TTC549 (cell line): Measurements from ENCODE around the gene PCDH9.

Experiments
- FAIRE-seq: peaks from 2 replicates; lab custom pipeline; 2012; peaks lifted over from hg19 to GRCh38; lab: Jason Lieb, UNC

PCDH9 gene

DNA sequence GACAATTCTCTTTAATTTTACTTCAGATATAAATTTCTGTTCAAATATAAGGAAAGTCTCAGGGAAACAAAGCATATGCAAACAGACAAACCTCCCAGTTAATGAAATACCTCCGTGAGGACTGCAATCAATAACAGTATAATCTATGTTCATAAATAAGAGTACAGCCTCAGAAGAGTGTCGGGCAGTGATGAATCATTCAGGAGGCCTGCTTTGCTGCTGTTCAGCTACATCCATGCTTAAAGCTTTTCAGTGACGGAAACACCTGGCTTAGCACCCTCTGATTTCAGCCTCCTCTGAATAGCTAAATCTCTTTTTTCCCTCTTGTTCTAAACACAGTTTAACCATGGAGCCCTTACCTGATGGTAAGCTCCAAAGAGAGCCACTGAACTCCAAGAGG lies 69.0 kb downstream of the PCDH9 start:
- FAIRE-seq, result no peak

DNA sequence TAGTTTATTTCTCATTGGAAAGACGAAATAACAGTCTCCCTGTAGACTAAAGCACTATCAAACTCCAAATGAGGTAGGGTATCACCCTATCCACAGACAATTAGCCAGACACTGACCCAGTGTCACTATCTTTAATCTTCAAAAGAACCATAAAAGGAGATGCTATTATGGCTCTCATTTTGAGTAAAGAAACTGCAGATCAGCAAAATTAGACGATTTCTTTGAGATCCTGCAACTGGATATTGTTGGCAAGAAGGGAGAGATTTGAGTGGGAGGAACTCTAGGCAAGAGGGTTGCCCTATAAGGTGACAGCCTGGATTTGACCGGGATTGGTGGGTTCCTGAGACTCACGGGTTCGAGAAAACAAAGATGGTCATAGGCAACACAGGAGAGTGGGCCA lies 71.2 kb downstream of the PCDH9 start:
- no peak for FAIRE-seq

DNA sequence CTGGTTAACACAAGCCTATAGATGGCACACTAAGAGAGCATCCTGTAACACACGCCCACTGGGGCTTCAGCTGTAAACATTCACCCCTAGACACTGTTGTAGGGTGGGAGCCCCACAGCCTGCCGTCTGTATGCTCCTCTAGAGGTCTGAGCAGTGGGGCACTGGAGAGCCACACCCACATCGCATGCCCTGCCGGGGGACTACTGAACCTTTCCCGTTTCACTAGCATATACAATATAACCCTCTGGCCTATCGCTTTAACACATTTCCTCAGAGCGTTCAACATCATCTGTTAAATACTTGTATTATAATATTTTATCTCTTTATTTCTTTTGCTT lies 73.4 kb downstream of the PCDH9 start:
- no peak for FAIRE-seq

DNA sequence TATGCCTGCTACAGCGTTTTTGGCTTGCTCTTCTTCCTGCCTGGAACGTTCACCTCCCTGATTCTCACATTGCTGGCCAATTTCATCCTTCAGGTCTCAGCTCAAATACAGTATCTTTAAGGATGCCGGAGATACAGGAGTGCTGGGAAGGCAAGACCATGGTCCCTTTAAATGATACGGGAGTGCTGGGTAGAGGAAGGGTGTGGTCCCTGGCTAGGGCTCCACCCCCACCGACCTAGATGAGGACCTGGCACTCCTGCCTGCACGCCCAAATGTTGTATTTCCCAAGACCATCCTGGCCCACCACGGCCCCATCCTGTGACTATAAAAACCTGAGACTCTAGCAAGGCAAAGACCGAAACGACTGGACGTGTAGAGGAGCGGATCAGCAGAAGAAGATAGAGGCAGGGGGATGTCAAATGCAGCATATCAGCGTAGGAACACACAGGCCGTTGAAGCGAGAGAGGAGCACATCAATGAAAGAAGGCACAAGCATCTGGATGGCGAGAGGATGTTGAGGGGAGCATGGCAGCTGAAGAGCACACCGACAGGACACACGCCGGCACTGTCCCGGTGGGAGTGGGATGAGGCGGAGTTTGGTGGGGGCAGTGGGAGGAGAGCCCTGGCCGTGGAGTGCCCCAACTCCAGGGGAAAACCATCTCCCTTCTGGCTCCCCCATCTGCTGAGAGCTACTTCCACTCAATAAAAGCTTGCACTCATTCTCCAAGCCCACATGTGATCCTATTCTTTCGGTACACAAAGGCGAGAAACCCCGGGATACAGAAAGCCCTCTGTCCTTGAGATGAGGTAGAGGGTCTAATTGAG lies 74.0 kb downstream of the PCDH9 start:
- no peak for FAIRE-seq

DNA sequence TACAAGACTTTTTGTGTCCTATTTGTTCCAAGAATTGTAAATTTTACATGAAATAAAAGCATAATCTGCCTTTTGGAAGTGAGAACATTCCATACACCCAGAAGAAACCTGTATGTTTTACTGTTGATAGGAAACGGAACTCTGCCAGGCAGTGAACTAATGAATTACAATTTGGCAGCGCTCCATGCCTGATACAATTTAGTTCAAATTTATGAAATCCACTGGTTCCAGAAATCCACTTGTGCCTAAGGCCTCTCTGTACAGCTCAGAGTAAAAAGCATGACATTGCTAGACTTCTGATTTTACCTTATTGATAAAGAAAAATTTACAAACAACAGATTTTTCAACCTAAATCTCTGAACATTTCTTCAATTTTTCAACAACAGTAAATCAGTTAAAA lies 78.1 kb downstream of the PCDH9 start:
- no peak for FAIRE-seq

DNA sequence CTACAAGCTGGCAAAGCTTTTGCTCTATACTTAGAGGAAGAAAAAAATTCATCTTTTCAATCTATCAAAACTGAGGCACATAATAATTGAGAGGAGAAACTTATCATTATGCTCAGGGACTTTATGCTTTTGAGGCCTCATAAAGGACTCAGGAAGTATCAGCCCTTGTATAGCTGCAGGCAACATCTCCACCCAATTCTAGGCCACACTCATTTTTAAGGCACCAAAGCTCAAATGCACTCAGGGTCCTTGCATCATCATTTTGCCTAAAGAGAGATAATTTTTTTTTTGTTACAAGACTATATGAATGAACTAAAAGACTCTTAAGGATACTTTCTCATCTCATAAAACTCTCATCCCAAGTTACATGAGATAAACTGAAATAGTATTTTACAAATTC lies 78.5 kb downstream of the PCDH9 start:
- no peak for FAIRE-seq

DNA sequence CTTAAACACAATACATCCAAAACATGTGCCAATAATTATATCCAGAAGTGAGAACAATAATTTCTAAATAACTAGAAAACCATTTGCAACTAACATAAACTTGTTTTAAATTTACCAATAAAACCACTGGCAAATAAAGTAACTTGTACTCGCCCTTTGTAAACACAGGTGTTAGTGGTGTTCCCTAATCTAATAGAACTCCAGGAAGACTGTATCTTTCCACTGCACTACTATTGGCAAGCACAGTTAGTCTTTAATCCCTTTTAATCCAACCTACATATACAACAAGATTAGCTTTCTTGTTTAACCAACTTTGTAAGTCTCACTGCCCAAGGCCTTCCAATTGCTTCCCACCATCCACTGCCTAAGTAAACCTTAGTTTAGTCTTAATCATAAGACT lies 79.5 kb downstream of the PCDH9 start:
- FAIRE-seq, result no peak

DNA sequence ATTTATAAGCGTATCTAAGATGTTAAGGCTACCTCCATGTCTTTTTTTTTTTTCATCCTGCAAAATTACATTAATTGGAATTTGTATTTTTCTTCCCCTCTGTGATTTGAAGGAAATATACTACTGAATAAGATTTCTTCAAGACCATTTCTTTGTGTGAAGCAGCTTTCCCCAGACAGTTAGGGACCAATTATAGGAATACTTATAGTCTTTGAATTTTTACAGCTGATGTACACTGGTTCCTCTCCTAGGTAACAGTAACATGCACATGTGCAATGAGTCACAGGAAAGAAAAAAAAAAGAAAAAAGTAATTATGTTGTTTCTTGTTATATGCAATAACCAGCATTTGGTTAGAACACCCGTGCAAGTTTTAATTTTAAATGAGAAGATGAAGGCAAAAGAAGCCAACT lies 82.0 kb downstream of the PCDH9 start:
- FAIRE-seq, result no peak

DNA sequence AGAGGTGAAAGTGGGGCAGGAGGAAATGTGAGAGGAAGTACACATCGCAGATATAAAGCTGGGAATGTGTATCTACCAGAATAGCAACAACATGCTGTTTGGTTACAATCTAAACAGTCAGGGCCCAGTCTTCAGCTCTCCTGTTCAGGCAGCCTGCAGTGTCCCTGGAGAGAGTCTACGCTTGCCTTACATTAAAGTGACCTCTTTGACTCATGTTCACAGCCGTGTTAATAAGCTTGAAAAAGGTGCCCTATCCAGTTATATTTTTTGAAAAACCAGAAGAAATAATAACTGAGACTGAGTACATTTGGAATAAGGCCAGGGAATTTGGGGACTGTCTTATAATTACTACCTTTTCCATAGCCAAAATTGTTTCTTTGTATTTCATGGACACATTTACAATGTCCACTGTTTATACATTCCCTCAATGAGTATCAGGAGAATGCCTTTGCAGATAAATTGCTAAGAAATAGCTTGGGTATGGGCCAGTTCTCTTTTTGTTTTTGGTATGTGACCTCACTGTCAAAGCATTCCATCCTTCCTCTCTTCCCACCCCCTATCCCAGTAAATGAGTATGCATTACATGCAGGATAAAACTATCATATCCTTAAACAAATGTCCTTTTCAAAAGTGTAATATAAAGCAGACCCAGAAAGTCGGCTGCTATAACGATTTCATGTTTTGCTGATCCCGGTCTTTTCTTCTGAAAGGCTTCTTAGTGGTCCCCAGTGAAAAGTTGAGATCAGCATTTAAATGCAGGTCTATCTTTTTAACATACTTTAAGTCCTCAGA lies 82.6 kb downstream of the PCDH9 start:
- no peak for FAIRE-seq

DNA sequence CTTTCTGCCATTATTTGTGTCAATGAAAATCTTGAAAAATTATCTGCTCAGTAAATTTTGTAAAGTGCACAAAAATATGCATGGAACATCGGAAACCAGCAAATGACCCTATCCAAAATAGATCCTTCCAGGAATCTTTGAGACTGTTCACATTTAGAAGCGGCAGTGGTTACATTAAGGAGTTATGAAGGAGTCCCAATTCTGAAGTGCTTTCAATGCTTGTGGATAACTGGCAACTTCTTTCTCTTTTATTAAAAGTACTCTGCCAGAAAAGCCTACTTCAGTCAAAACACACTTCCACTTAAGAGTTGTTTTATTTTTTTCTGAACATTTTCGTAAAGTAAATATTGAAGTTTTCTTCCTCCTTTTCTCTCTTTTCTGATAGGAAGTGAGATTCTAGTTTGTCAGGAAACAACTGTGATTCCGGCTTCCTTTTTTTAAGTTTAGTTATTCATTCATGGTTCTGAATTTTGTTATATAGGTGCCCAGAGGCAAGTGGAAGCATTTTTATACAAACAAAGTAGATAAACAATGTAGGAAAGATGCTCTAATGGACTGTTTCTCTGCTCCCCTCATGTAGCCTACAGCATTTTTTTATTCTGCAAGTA lies 83.5 kb downstream of the PCDH9 start:
- no peak for FAIRE-seq

DNA sequence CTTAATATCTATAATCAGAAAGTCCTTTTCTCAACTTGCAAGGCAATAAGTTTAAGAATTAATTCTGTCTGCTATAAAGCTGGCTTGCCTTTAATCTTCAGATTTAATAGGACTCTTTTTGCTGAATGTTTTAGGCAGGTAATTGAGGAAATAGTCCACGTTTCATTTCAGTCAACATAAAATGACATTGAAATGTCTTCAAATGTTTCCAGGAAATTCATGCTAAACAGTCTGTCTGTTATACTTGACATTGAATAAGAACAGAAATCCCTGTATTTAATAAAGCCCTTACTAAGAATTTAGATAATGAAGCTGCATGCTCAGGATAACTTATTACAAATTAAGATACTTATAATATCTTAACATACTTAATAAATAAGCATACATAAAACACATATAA lies 84.2 kb downstream of the PCDH9 start:
- FAIRE-seq, result no peak

DNA sequence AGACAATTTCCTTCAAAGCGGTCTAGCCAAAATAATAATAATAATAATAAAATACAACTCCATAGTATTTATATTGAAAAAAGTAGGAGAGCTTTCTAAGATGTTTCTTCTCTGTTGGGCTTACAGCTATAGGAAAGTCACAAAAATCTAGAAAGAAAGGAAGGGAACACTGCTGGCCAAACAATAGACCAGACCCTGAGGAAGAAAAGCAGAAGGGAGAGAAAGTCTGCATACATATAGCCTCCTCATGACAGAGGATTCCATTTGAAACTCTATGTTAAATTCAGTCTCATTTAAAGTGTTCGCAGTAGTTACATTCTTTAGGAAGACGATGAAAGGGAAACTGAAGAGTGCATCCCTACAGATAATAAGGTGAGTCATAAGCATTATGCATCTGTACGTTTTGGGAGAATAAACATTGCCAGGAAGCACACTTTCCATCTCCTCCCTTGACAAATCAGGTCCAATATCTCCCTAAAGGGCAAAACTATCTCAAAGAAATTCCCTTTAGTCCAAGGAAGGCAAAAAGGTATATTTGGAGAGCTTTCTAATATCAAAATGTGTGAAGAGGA lies 86.5 kb downstream of the PCDH9 start:
- FAIRE-seq, result no peak

DNA sequence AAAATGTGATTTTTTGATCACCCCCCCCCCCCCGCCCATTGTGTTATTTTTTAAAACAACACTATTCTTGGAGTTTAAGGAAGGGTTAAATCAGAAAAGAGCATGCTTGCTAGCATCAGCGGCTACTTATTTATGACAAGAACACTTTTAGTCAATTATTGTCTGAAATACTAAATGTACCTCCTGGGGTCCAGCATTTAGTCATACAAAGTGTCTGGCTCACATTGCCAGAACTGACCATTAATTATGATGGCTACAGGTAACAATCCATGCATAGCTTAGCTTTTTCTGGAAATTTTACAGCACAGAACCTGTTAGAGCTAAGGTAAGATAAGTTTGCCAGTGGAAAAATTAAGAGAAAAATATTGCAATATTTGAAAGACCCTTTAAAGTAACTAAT lies 90.1 kb downstream of the PCDH9 start:
- FAIRE-seq, result no peak

DNA sequence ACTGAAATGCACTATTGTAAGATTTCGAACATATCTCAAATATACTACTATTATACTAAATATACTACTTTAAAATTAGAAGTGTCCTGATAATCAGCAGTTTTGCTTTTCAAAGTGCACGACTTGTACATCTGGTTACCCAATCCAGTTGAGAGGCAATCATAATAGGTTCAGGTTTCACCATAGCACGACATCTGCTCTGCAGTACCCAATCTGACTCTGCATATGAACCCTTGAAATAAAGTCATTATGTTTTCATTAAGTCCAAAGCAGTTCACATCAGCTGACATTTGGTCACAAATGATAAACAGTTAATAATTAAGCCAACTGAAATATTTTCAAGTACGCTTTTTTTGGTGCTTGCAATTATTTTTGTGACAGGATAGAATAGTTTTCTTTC lies 90.6 kb downstream of the PCDH9 start:
- FAIRE-seq, result no peak

DNA sequence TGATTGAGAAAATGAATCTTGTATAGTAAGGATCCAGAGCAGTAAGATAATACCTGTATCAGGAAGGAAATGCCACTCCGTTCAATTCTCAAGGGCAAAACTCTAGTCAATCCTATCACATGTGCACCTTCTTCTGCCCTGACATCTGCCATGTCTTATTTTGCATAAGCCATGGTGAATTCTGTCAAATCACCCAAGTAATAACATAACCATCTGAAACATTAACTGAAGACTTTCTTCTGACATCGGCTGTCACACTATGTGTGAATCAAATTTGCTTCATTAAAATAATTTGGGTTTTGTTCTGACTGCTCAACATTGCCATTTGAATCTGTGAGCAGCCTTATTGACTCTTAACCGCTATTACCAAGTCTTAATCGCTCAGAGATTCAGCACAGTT lies 91.2 kb downstream of the PCDH9 start:
- no peak for FAIRE-seq

DNA sequence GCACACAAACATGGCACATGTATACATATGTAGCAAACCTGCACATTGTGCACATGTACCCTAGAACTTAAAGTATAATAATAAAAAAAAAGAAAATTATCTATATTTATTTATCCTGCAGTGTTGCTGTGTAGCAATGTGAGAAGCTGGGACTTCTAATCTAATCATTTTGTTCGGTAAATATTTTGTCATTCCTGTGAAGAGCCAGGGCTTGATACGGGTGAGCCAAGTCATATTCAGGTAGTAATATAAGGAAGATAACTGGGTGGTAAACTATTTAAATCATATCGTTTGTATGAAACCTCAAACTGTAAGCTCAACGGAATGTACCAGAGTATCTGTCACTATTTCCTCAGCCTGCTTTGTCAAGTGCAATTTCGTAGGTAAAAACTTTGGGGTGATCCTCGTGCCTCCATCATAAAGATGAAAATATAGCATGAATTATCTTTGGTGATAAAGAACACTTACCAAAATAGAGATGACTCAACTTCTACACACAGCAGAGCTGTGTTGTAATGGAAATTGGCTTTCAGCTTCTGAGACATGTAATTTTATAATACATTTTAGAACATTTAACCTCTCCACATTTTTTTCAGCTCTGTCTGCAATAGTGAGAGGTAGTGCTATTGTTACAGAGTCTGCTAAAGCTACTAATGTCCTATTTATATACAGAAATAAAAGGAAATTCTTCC lies 92.9 kb downstream of the PCDH9 start:
- FAIRE-seq, result no peak

DNA sequence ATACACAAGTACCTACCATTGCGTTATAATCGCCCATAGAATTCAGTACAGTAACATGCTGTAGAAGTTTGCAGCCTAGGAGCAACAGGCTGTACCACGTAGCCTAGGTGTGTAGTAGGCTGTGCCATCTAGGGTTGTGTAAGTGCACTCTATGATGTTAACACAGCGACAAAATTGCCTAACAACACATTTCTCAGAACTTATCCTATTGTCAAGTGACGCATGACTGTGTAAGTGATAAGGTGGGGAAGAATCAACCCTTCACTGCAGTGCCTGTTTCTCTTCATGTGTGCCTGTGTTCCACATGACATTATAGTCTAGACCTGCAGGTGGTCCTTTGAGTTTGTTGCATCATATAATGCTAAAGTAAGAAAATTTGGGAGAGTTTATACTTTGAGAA lies 94.0 kb downstream of the PCDH9 start:
- no peak for FAIRE-seq

DNA sequence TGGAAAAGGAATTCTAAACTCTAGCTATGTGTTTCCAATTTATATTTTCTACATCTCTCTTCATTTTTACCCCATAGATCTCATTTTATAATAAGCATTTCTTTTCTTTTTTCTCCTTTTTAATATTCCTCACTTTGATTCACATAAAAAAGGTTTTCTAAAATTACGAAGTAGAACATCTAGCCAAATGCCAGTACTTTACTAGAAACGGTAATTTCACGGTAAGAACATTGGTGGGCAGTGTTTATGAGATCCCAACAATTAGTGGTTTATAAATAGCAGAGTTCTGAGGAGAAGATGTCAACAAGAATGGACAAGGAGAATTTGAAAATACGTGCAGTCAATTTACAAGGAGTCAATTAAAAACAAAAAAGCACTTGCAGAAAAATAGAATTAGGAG lies 94.8 kb downstream of the PCDH9 start:
- FAIRE-seq, result no peak

DNA sequence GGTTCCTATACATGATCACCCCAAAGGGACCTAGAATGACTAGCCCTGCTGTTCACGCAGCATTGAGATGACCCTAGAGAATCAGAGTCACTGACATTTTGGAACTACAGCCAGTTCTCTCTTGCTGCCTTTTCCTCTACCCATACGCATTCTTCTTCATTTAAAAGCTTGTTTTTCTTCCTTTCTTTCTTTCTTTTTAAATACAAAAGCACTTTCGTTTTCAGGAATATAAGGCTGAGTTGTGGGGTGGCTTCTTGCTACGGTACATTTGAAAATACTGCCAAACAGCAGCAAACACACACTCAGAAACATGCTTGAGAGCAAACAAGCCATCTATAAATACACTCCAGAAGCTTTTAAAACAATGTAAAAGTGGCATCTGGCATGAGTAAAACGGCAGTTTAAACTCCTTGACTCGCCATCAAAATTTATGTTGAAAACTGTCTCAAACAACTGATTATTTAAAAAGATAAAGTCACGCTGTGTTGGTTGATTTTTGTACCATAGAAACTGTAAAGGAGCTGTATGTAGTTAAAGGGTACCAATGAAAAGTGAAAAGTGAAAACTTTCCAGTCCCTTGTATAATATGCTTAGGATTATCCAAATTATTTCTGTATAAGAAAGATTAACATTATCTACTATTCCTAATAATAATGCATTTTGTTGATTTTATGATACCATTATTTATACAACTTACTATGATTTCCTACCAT lies 95.6 kb downstream of the PCDH9 start:
- FAIRE-seq, result no peak

DNA sequence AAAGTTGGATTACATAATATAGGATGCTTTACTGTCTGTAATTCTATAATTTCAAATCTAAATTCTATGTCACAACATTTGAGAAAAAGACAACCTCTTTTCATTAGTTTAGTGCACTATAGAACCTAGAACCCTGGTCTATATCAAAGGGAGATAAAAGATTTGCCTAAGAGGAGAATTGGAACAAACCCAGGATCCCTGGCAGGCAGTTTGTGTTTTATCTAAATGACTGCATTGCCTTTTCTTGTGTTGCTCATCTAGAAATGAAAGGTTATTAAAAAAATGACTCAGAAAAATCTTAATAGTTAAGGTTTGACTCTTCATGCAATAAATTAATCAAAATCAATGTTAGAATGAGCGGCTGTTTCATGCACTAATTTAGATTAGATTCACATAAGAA lies 96.7 kb downstream of the PCDH9 start:
- FAIRE-seq, result no peak

DNA sequence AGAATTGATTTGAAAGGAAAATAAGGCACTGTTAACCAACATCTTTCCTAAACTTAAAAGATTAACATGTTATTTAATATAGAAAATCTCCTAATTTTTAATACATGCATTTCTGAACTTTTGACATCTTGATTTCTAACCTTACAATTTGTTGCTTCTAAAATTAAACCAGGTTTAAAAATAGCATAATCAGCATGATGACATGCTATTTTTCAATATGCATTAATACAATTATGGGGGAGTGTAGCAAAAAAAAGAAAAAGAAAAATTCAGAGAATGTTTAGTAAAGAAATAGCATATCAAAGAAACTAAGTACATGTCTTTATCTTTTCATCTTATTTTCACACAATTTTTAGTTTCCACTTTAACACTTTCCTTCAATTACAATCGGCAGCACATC lies 98.7 kb downstream of the PCDH9 start:
- FAIRE-seq, result no peak

DNA sequence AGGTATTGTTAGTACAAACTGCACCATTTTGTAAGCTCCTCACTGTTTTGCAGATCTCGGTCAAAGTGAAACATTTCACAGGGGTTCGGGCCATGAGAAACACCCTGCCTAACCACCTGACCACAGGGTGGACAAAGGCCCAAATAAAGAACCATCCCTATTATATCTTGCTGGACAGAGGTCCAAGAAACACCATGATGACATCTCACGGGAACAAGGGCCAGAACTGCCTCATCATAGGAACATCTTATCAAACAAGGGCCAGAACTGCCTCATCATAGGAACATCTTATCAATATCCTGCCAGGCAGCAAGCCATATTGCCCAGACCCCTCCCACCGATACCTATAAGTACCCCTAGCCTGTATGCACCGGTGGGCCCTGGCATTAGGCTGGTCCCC lies 99.7 kb downstream of the PCDH9 start:
- no peak for FAIRE-seq
